ENCODE results near the gene DOCK4. TPM values are rescaled to one million over a fixed set of nuclear protein-coding genes. Genes with fewer than 3 reads are reported as not detected.

The DOCK4 gene
- total RNA-seq, 1 experiment from 2014 or later: 4.9 TPM

DNA sequence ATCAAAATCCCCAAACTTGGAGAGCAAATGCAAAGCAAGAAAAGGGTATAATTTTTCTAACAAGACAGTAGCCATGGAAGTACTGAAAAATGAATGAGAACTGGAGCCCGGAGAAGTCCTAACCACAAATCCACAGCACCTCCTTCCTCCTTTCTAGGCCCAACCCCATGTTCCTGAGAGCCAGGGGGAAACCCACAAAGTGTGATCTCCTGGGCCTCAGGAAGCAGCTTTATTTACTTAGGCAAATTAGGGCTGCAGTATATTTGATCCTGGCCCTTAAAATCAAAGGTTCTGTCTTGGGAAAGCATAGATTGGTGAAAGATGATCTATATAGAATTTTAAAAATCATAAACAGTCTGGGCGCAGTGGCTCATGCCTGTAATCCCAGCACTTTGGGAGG, 103.0 kb downstream of the DOCK4 start:
- peak overlapping the region in 2 of 3 experiments; percentile 14 to 75; a peak in 3 of 7 replicates for H3K27ac Mint-ChIP-seq
- H2BK120ac ChIP-seq (ENCODE audit: low read depth, low read length, poor library complexity, severe bottlenecking): no peak overlapping the region
- no peak overlapping the region for H3K23ac ChIP-seq (ENCODE audit: insufficient read length, low read depth, low read length)
- no peak overlapping the region for H3K4me3 Mint-ChIP-seq
- H3K4me2 ChIP-seq (ENCODE audit: insufficient read depth, insufficient read length, low read length): no peak overlapping the region
- H2BK5ac ChIP-seq (ENCODE audit: insufficient read length, low read length): no peak overlapping the region
- no peak overlapping the region for H3K27ac ChIP-seq (ENCODE audit: insufficient read length, low read depth, low read length)
- TF ChIP-seq, protein P1, sequence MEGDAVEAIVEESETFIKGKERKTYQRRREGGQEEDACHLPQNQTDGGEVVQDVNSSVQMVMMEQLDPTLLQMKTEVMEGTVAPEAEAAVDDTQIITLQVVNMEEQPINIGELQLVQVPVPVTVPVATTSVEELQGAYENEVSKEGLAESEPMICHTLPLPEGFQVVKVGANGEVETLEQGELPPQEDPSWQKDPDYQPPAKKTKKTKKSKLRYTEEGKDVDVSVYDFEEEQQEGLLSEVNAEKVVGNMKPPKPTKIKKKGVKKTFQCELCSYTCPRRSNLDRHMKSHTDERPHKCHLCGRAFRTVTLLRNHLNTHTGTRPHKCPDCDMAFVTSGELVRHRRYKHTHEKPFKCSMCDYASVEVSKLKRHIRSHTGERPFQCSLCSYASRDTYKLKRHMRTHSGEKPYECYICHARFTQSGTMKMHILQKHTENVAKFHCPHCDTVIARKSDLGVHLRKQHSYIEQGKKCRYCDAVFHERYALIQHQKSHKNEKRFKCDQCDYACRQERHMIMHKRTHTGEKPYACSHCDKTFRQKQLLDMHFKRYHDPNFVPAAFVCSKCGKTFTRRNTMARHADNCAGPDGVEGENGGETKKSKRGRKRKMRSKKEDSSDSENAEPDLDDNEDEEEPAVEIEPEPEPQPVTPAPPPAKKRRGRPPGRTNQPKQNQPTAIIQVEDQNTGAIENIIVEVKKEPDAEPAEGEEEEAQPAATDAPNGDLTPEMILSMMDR (conservative IDR thresholded peaks at IDR 0.05): no peak
- H3K9me3 ChIP-seq (ENCODE audit: control insufficient read depth, low read depth, low read length): no peaks in the 10 kb centered on the region
- H3K79me2 ChIP-seq (ENCODE audit: insufficient read depth, low read length): 0 out of 2 replicates have a peak, but pooled peaks cover 1% of the 10 kb centered on the region
- no peak for DNase-seq
- no peak overlapping the region for H3K56ac ChIP-seq (ENCODE audit: insufficient read length, low read depth, low read length)
- WGBS (ENCODE audit: extremely low coverage, insufficient read length, low lambda C conversion rate): no CpG with 5 or more reads among the region's 2 CpGs
- H2AK5ac ChIP-seq (ENCODE audit: insufficient read length, low read length): no peak overlapping the region
- no peaks in the 10 kb centered on the region for H3K27me3 ChIP-seq (ENCODE audit: insufficient read depth, low read length)
- no peak overlapping the region for H3K4ac ChIP-seq (ENCODE audit: low read depth, low read length)
- H4K91ac ChIP-seq (ENCODE audit: insufficient read length, low read depth, low read length): no peak overlapping the region
- no peak overlapping the region for H4K8ac ChIP-seq (replicated peaks; ENCODE audit: insufficient read length, low read depth, low read length)
- H3T11ph ChIP-seq (ENCODE audit: low read length): no peak overlapping the region
- H3K36me3 Mint-ChIP-seq (ENCODE audit: insufficient read depth in 1 of 3, low read depth in 3 of 3): no peaks in the 10 kb centered on the region; a peak in 1 of 7 replicates
- no peak overlapping the region for H4K5ac ChIP-seq (ENCODE audit: insufficient read length, low read depth, low read length)
- H3K14ac ChIP-seq (ENCODE audit: insufficient read depth, low read length): no peak overlapping the region
- H3K79me1 ChIP-seq (ENCODE audit: insufficient read depth, low read depth, low read length, poor library complexity, severe bottlenecking): peaks cover 4% of the 10 kb centered on the region
- no peaks in the 10 kb centered on the region for H3K9me3 Mint-ChIP-seq
- no peaks in the 10 kb centered on the region for H4K20me1 ChIP-seq (ENCODE audit: control insufficient read depth, insufficient read depth, insufficient read length)
- no peaks in the 10 kb centered on the region for H3K27me3 Mint-ChIP-seq (ENCODE audit: low read depth)
- peaks cover 5% of the 10 kb centered on the region for H3K4me1 ChIP-seq (ENCODE audit: insufficient read depth, low read length)
- no peak overlapping the region for H3K9ac ChIP-seq (ENCODE audit: extremely low read depth, insufficient read length, low read length)
- H3K23me2 ChIP-seq (ENCODE audit: insufficient read length, low read depth, low read length, poor library complexity, severe bottlenecking): no peaks in the 10 kb centered on the region
- peaks cover 6 to 9% of the 10 kb centered on the region in 2 experiments; a peak in 3 of 4 replicates for H3K4me1 Mint-ChIP-seq
- no peak overlapping the region for H2BK12ac ChIP-seq (ENCODE audit: insufficient read length, low read depth, low read length)
- no peak overlapping the region for H2AFZ ChIP-seq (ENCODE audit: low read length)
- H3K18ac ChIP-seq (ENCODE audit: insufficient read length, low read depth, low read length): no peak overlapping the region
- H2BK20ac ChIP-seq (ENCODE audit: low read depth, low read length, poor library complexity, severe bottlenecking): no peak overlapping the region
- H2BK15ac ChIP-seq (ENCODE audit: low read depth, low read length): no peak overlapping the region
